Measurements from ENCODE around the gene C12orf50.

C12orf50 gene
- total RNA-seq: 0 to 0.19 (median 0) reads per million in 3 donors

GRCh38 chr12:88029093-88029665, at the start of gene C12orf50:
C12orf50 (minus strand) TSS chr12:88029401; CDS start chr12:88026962, 2,439 bp downstream.
- Histone ChIP-seq H3K9me3 (ENCODE audit: control insufficient read depth, low read length) (no peaks in the 10 kb centered on the region), H3K27ac (ENCODE audit: insufficient read depth, low read length, poor library complexity, severe bottlenecking) (no peak within 1 kb of the TSS), H3K27me3 (replicated peaks; ENCODE audit: control insufficient read depth, insufficient read depth, low read length, poor library complexity, severe bottlenecking) (no peaks in the 10 kb centered on the region), H3K36me3 (ENCODE audit: control insufficient read depth, insufficient read depth, low read length) (no peaks in the 10 kb centered on the region), H3K4me3 (ENCODE audit: insufficient read depth, low read depth, low read length, poor library complexity, severe bottlenecking) (no peak within 1 kb of the TSS), H3K4me1 (ENCODE audit: control insufficient read depth, insufficient read depth, low read length, poor library complexity, severe bottlenecking) (no peaks in the 10 kb centered on the region)
- no peak for DNase-seq

- Histone ChIP-seq H3K27ac (ENCODE audit: insufficient read depth, low read length, poor library complexity, severe bottlenecking) (no peak overlapping the region), H3K4me1 (ENCODE audit: control insufficient read depth, insufficient read depth, low read length, poor library complexity, severe bottlenecking) (no peaks in the 10 kb centered on the region), H3K9me3 (ENCODE audit: control insufficient read depth, low read length) (no peaks in the 10 kb centered on the region), H3K27me3 (replicated peaks; ENCODE audit: control insufficient read depth, insufficient read depth, low read length, poor library complexity, severe bottlenecking) (no peaks in the 10 kb centered on the region), H3K4me3 (ENCODE audit: insufficient read depth, low read depth, low read length, poor library complexity, severe bottlenecking) (no peak overlapping the region), H3K36me3 (ENCODE audit: control insufficient read depth, insufficient read depth, low read length) (peaks cover 3% of the 10 kb centered on the region)
- no peak for DNase-seq
These were observed 38.1 kb upstream of the C12orf50 start for GRCh38 chr12:88067301-88067700.

GRCh38 chr12:88063375-88063774, 34.2 kb upstream of the C12orf50 start:
- no peaks in the 10 kb centered on the region for H3K4me1 ChIP-seq (ENCODE audit: control insufficient read depth, insufficient read depth, low read length, poor library complexity, severe bottlenecking)

GRCh38 chr12:88062474-88062873, 33.3 kb upstream of the C12orf50 start:
- H3K4me1 ChIP-seq (ENCODE audit: control insufficient read depth, insufficient read depth, low read length, poor library complexity, severe bottlenecking): no peaks in the 10 kb centered on the region
- no peak overlapping the region for H3K27ac ChIP-seq (ENCODE audit: insufficient read depth, low read length, poor library complexity, severe bottlenecking)
- no peak overlapping the region for H3K4me3 ChIP-seq (ENCODE audit: insufficient read depth, low read depth, low read length, poor library complexity, severe bottlenecking)
- DNase-seq: no peak
- peaks cover 15% of the 10 kb centered on the region for H3K36me3 ChIP-seq (ENCODE audit: control insufficient read depth, insufficient read depth, low read length)
- H3K27me3 ChIP-seq (replicated peaks; ENCODE audit: control insufficient read depth, insufficient read depth, low read length, poor library complexity, severe bottlenecking): no peaks in the 10 kb centered on the region
- no peaks in the 10 kb centered on the region for H3K9me3 ChIP-seq (ENCODE audit: control insufficient read depth, low read length)

More at GRCh38 chr12:88063375-88063774, 34.2 kb upstream of the C12orf50 start:
- Histone ChIP-seq H3K9me3 (ENCODE audit: control insufficient read depth, low read length) (no peaks in the 10 kb centered on the region), H3K36me3 (ENCODE audit: control insufficient read depth, insufficient read depth, low read length) (peaks cover 8% of the 10 kb centered on the region), H3K27ac (ENCODE audit: insufficient read depth, low read length, poor library complexity, severe bottlenecking) (no peak overlapping the region), H3K4me3 (ENCODE audit: insufficient read depth, low read depth, low read length, poor library complexity, severe bottlenecking) (no peak overlapping the region), H3K27me3 (replicated peaks; ENCODE audit: control insufficient read depth, insufficient read depth, low read length, poor library complexity, severe bottlenecking) (no peaks in the 10 kb centered on the region)
- DNase-seq: no peak

GRCh38 chr12:88058719-88059077, 29.5 kb upstream of the C12orf50 start:
- H3K4me1 ChIP-seq (ENCODE audit: control insufficient read depth, insufficient read depth, low read length, poor library complexity, severe bottlenecking): no peaks in the 10 kb centered on the region
- H3K27me3 ChIP-seq (replicated peaks; ENCODE audit: control insufficient read depth, insufficient read depth, low read length, poor library complexity, severe bottlenecking): no peaks in the 10 kb centered on the region
- no peak overlapping the region for H3K4me3 ChIP-seq (ENCODE audit: insufficient read depth, low read depth, low read length, poor library complexity, severe bottlenecking)
- no peak overlapping the region for H3K27ac ChIP-seq (ENCODE audit: insufficient read depth, low read length, poor library complexity, severe bottlenecking)
- H3K9me3 ChIP-seq (ENCODE audit: control insufficient read depth, low read length): no peaks in the 10 kb centered on the region
- peaks cover 22% of the 10 kb centered on the region for H3K36me3 ChIP-seq (ENCODE audit: control insufficient read depth, insufficient read depth, low read length)
- DNase-seq: no peak

- no peaks in the 10 kb centered on the region for H3K9me3 ChIP-seq (ENCODE audit: control insufficient read depth, low read length)
- peaks cover 22% of the 10 kb centered on the region for H3K36me3 ChIP-seq (ENCODE audit: control insufficient read depth, insufficient read depth, low read length)
- no peak for DNase-seq
These were observed 29.0 kb upstream of the C12orf50 start for GRCh38 chr12:88057994-88058718.

GRCh38 chr12:88056571-88056970, 27.4 kb upstream of the C12orf50 start:
- no peak overlapping the region for H3K27ac ChIP-seq (ENCODE audit: insufficient read depth, low read length, poor library complexity, severe bottlenecking)
- H3K36me3 ChIP-seq (ENCODE audit: control insufficient read depth, insufficient read depth, low read length): peaks cover 22% of the 10 kb centered on the region
- no peaks in the 10 kb centered on the region for H3K9me3 ChIP-seq (ENCODE audit: control insufficient read depth, low read length)
- no peak for DNase-seq
- no peaks in the 10 kb centered on the region for H3K4me1 ChIP-seq (ENCODE audit: control insufficient read depth, insufficient read depth, low read length, poor library complexity, severe bottlenecking)
- H3K27me3 ChIP-seq (replicated peaks; ENCODE audit: control insufficient read depth, insufficient read depth, low read length, poor library complexity, severe bottlenecking): no peaks in the 10 kb centered on the region
- H3K4me3 ChIP-seq (ENCODE audit: insufficient read depth, low read depth, low read length, poor library complexity, severe bottlenecking): no peak overlapping the region

More at GRCh38 chr12:88057994-88058718, 29.0 kb upstream of the C12orf50 start:
- Histone ChIP-seq H3K4me1 (ENCODE audit: control insufficient read depth, insufficient read depth, low read length, poor library complexity, severe bottlenecking) (no peaks in the 10 kb centered on the region), H3K27ac (ENCODE audit: insufficient read depth, low read length, poor library complexity, severe bottlenecking) (no peak overlapping the region), H3K4me3 (ENCODE audit: insufficient read depth, low read depth, low read length, poor library complexity, severe bottlenecking) (no peak overlapping the region), H3K27me3 (replicated peaks; ENCODE audit: control insufficient read depth, insufficient read depth, low read length, poor library complexity, severe bottlenecking) (no peaks in the 10 kb centered on the region)

- Histone ChIP-seq H3K4me3 (ENCODE audit: insufficient read depth, low read depth, low read length, poor library complexity, severe bottlenecking) (no peak overlapping the region), H3K9me3 (ENCODE audit: control insufficient read depth, low read length) (no peaks in the 10 kb centered on the region), H3K36me3 (ENCODE audit: control insufficient read depth, insufficient read depth, low read length) (peaks cover 33% of the 10 kb centered on the region), H3K27ac (ENCODE audit: insufficient read depth, low read length, poor library complexity, severe bottlenecking) (no peak overlapping the region), H3K4me1 (ENCODE audit: control insufficient read depth, insufficient read depth, low read length, poor library complexity, severe bottlenecking) (no peaks in the 10 kb centered on the region), H3K27me3 (replicated peaks; ENCODE audit: control insufficient read depth, insufficient read depth, low read length, poor library complexity, severe bottlenecking) (no peaks in the 10 kb centered on the region)
- DNase-seq: no peak
These were observed 23.5 kb upstream of the C12orf50 start for GRCh38 chr12:88052686-88053085.

- Histone ChIP-seq H3K9me3 (ENCODE audit: control insufficient read depth, low read length) (no peaks in the 10 kb centered on the region), H3K27me3 (replicated peaks; ENCODE audit: control insufficient read depth, insufficient read depth, low read length, poor library complexity, severe bottlenecking) (no peaks in the 10 kb centered on the region)
These were observed 14.8 kb upstream of the C12orf50 start for GRCh38 chr12:88044035-88044434.

GRCh38 chr12:88037770-88038169, 8.6 kb upstream of the C12orf50 start:
- no peak overlapping the region for H3K4me3 ChIP-seq (ENCODE audit: insufficient read depth, low read depth, low read length, poor library complexity, severe bottlenecking)
- no peak overlapping the region for H3K27ac ChIP-seq (ENCODE audit: insufficient read depth, low read length, poor library complexity, severe bottlenecking)
- peaks cover 18% of the 10 kb centered on the region for H3K4me1 ChIP-seq (ENCODE audit: control insufficient read depth, insufficient read depth, low read length, poor library complexity, severe bottlenecking)
- no peaks in the 10 kb centered on the region for H3K27me3 ChIP-seq (replicated peaks; ENCODE audit: control insufficient read depth, insufficient read depth, low read length, poor library complexity, severe bottlenecking)
- H3K9me3 ChIP-seq (ENCODE audit: control insufficient read depth, low read length): no peaks in the 10 kb centered on the region
- DNase-seq: no peak
- no peaks in the 10 kb centered on the region for H3K36me3 ChIP-seq (ENCODE audit: control insufficient read depth, insufficient read depth, low read length)

More at GRCh38 chr12:88044035-88044434, 14.8 kb upstream of the C12orf50 start:
- Histone ChIP-seq H3K4me3 (ENCODE audit: insufficient read depth, low read depth, low read length, poor library complexity, severe bottlenecking) (no peak overlapping the region), H3K4me1 (ENCODE audit: control insufficient read depth, insufficient read depth, low read length, poor library complexity, severe bottlenecking) (no peaks in the 10 kb centered on the region), H3K36me3 (ENCODE audit: control insufficient read depth, insufficient read depth, low read length) (peaks cover 48% of the 10 kb centered on the region), H3K27ac (ENCODE audit: insufficient read depth, low read length, poor library complexity, severe bottlenecking) (no peak overlapping the region)
- DNase-seq: no peak

Data from effector memory CD4-positive, alpha-beta T cell (primary cell).